GM18870 (cell line): ENCODE measurements around the gene TMEM220.
"Not testable (repeated sequence)": the region's sequence is repeated elsewhere in the genome, so short reads cannot be mapped to it uniquely, and the experiment has no call there.

Experiments used
- ATAC-seq: cut with Tn5 transposase; IDR thresholded peaks from one replicate; pipeline ENCODE4 v1.9.1; 2021; ENCODE audit warnings: moderate library complexity; ENCODE audit not compliant: unreplicated experiment

Gene TMEM220

GRCh38 chr17:10755592-10756127 is 25.8 kb upstream of the TMEM220 start:
- ATAC-seq, result no peak

GRCh38 chr17:10754861-10755591 is 25.2 kb upstream of the TMEM220 start:
- no peak for ATAC-seq

GRCh38 chr17:10754109-10754508 is 24.3 kb upstream of the TMEM220 start:
- ATAC-seq, result no peak

GRCh38 chr17:10752696-10753095 is 22.9 kb upstream of the TMEM220 start:
- no peak for ATAC-seq

- no peak for ATAC-seq
These were observed 21.7 kb upstream of the TMEM220 start for GRCh38 chr17:10751563-10751962.

GRCh38 chr17:10750210-10750609 is 20.4 kb upstream of the TMEM220 start:
- no peak for ATAC-seq

GRCh38 chr17:10748531-10749181 is 18.8 kb upstream of the TMEM220 start:
- ATAC-seq, result no peak

- ATAC-seq, result no peak
These were observed 15.4 kb upstream of the TMEM220 start for GRCh38 chr17:10745231-10745630.

GRCh38 chr17:10744501-10745000 is 14.7 kb upstream of the TMEM220 start:
- ATAC-seq, result no peak

- ATAC-seq, result no peak
These were observed 13.6 kb upstream of the TMEM220 start for GRCh38 chr17:10743316-10744009.

GRCh38 chr17:10742431-10742830 is 12.6 kb upstream of the TMEM220 start:
- ATAC-seq, result no peak

GRCh38 chr17:10741416-10742135 is 11.8 kb upstream of the TMEM220 start:
- ATAC-seq, result no peak

- ATAC-seq, result no peak
These were observed 9.6 kb upstream of the TMEM220 start for GRCh38 chr17:10739386-10739785.

GRCh38 chr17:10738521-10739258 is 8.9 kb upstream of the TMEM220 start:
- no peak for ATAC-seq

GRCh38 chr17:10737736-10738135 is 7.9 kb upstream of the TMEM220 start:
- ATAC-seq, result no peak

- ATAC-seq, result no peak
These were observed 7.4 kb upstream of the TMEM220 start for GRCh38 chr17:10737168-10737622.

- no peak for ATAC-seq
These were observed 6.0 kb upstream of the TMEM220 start for GRCh38 chr17:10735821-10736220.

GRCh38 chr17:10735251-10735650 is 5.4 kb upstream of the TMEM220 start:
- no peak for ATAC-seq

- ATAC-seq, result no peak
These were observed 3.8 kb upstream of the TMEM220 start for GRCh38 chr17:10733666-10734065.

GRCh38 chr17:10732121-10732520 is 2.3 kb upstream of the TMEM220 start:
- not testable (repeated sequence) for ATAC-seq
